Loucy (cell line): ENCODE data around the gene DTNBP1.

Experiments
- CTCF ChIP-seq: fragments of 200-600 bp; sonication (generic); conservative IDR thresholded peaks from 2 replicates; pipeline ENCODE4 v1.5.1; 2014; ENCODE audit warnings: mild to moderate bottlenecking, antibody characterized with exemption, low read length
- EZH2phosphoT487 ChIP-seq: fragments of 200-600 bp; IDR thresholded peaks from 2 replicates; pipeline ENCODE4 v1.6.1; 2018; ENCODE audit warnings: antibody characterized with exemption, mild to moderate bottlenecking, moderate library complexity, borderline replicate concordance

DNA sequence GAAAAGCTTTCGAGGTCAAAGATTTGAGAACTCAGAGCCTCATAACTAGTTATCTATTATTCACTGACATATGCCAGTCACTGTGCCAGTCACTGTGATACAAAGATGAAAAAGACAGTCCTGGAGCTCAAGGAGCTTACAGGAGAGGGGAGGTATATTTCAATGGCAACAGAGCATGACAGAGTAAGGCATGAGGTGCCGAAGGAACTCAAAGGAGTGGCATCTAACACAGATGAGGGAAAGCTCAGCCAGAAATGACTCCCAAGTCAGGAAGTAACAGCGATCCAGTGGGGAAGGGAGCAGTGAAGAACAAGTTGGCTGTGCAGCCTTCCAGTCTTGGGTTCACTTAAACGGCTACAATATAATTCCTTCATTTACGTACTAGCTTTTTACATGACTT, 46.6 kb downstream of the DTNBP1 start:
- TF ChIP-seq CTCF, result no peak
- TF ChIP-seq EZH2phosphoT487, result no peak
